ENCODE data around the gene ENKUR. TPM values are rescaled to one million over a fixed set of nuclear protein-coding genes. Genes with fewer than 3 reads are reported as not detected.

ENKUR gene
- total RNA-seq, 1 donor, result not detected

DNA sequence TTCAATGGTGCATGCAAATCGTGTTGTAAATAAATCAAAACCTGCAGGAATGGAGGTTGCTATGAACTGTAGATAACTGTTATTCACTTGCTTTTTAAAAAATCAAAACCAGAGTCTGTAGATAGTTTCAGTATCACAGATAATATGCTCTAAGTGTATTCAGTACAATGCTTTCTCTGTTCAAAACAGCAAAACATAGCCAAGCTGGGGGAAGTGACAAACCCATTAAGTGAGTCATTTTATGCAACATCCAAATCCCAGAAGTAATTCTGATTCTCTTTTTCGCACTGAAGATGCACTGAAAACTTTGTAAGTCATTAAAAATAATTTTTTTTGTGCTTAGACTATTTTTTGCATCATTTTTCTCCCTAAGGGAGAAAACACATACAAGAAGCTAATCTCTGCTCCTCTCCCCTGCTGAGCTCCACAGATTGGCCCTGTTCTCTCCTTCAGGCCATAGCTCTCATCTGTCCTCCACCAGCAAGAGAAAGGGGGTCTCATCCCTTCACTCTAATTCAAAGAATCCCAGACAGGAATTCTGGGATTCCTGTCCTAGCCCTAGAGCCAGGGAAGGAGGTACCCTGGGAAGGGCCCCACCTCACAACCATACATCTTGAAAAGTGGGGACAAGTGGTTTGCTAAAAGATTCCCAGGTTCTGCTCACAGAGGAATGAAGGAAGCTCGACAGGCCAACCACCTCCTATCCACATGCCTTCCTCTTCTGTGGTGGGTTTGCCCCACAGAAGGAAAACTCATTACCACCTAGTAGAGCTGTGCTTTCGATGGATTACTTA, 68.5 kb downstream of the ENKUR start:
- DNase-seq (ENCODE audit: insufficient read length, low spot score, missing footprints), result no peak
- no peak overlapping the region for H3K4me2 ChIP-seq (ENCODE audit: insufficient read depth, low read length)
- TF ChIP-seq, protein P1, sequence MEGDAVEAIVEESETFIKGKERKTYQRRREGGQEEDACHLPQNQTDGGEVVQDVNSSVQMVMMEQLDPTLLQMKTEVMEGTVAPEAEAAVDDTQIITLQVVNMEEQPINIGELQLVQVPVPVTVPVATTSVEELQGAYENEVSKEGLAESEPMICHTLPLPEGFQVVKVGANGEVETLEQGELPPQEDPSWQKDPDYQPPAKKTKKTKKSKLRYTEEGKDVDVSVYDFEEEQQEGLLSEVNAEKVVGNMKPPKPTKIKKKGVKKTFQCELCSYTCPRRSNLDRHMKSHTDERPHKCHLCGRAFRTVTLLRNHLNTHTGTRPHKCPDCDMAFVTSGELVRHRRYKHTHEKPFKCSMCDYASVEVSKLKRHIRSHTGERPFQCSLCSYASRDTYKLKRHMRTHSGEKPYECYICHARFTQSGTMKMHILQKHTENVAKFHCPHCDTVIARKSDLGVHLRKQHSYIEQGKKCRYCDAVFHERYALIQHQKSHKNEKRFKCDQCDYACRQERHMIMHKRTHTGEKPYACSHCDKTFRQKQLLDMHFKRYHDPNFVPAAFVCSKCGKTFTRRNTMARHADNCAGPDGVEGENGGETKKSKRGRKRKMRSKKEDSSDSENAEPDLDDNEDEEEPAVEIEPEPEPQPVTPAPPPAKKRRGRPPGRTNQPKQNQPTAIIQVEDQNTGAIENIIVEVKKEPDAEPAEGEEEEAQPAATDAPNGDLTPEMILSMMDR (IDR thresholded peaks at IDR 0.05; ENCODE audit: extremely low read depth, low read depth, low read length), result no peak
- H3K79me2 ChIP-seq (ENCODE audit: insufficient read depth, low read length), result no peaks in the 10 kb centered on the region
- H2AFZ ChIP-seq (ENCODE audit: low read length), result no peak overlapping the region
- no peaks in the 10 kb centered on the region for H3K27me3 ChIP-seq (ENCODE audit: insufficient read depth, low read length)
- no peak overlapping the region for H3K4me3 ChIP-seq (ENCODE audit: insufficient read depth, low read length)
- peaks cover 33% of the 10 kb centered on the region for H3K4me1 ChIP-seq (ENCODE audit: insufficient read depth, low read length)
- no peak overlapping the region for H3K27ac ChIP-seq (ENCODE audit: low read depth, low read length)
- H4K20me1 ChIP-seq (ENCODE audit: insufficient read depth, low read length), result no peaks in the 10 kb centered on the region
- no peaks in the 10 kb centered on the region for H3K9me3 ChIP-seq (ENCODE audit: low read depth, low read length)
- H3K36me3 ChIP-seq (ENCODE audit: insufficient read depth, low read length), result no peaks in the 10 kb centered on the region

GRCh38 chr10:24944512-24945255, 71.3 kb downstream of the ENKUR start:
- Histone ChIP-seq H3K4me1 (ENCODE audit: insufficient read depth, low read length) (peaks cover 20% of the 10 kb centered on the region), H3K27ac (ENCODE audit: low read depth, low read length) (no peak overlapping the region), H3K4me2 (ENCODE audit: insufficient read depth, low read length) (peak overlapping the region; percentile 11), H3K4me3 (ENCODE audit: insufficient read depth, low read length) (no peak overlapping the region), H3K9me3 (ENCODE audit: low read depth, low read length) (no peaks in the 10 kb centered on the region), H3K79me2 (ENCODE audit: insufficient read depth, low read length) (no peaks in the 10 kb centered on the region), H4K20me1 (ENCODE audit: insufficient read depth, low read length) (no peaks in the 10 kb centered on the region), H2AFZ (ENCODE audit: low read length) (no peak overlapping the region), H3K27me3 (ENCODE audit: insufficient read depth, low read length) (no peaks in the 10 kb centered on the region), H3K36me3 (ENCODE audit: insufficient read depth, low read length) (no peaks in the 10 kb centered on the region)
- peak; percentile 70 for DNase-seq (ENCODE audit: insufficient read length, low spot score, missing footprints)
- TF ChIP-seq, protein P1 (IDR thresholded peaks at IDR 0.05; ENCODE audit: extremely low read depth, low read depth, low read length), result peak; percentile 32

DNA sequence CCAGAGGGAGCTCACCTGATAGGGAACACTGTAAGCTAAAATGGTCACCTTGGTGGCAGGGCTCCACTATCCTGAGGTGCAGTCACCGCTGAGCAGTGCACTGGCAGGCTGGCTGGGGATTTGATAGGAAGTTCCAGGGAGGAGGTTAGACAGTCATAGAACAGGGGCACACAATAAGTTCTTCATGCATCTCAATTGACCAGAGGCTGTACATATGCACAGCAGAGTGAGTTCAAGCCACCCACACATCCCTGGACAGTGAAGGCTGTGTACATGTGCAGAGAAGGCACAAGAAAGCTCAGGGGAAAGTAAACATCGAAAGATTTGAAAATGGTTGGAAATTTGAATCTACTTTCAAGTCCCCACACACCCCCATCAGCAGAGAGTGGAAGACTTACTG, 77.4 kb downstream of the ENKUR start:
- H3K27ac ChIP-seq (ENCODE audit: low read depth, low read length), result no peak overlapping the region
- DNase-seq (ENCODE audit: insufficient read length, low spot score, missing footprints), result no peak
- H3K4me2 ChIP-seq (ENCODE audit: insufficient read depth, low read length), result no peak overlapping the region

More for the DNA sequence above, 77.4 kb downstream of the ENKUR start:
- no peaks in the 10 kb centered on the region for H3K36me3 ChIP-seq (ENCODE audit: insufficient read depth, low read length)
- TF ChIP-seq, protein P1 (IDR thresholded peaks at IDR 0.05; ENCODE audit: extremely low read depth, low read depth, low read length), result no peak
- no peak overlapping the region for H2AFZ ChIP-seq (ENCODE audit: low read length)
- H3K27me3 ChIP-seq (ENCODE audit: insufficient read depth, low read length), result no peaks in the 10 kb centered on the region
- H3K9me3 ChIP-seq (ENCODE audit: low read depth, low read length), result no peaks in the 10 kb centered on the region
- H3K4me1 ChIP-seq (ENCODE audit: insufficient read depth, low read length), result no peaks in the 10 kb centered on the region
- H3K79me2 ChIP-seq (ENCODE audit: insufficient read depth, low read length), result no peaks in the 10 kb centered on the region
- H3K4me3 ChIP-seq (ENCODE audit: insufficient read depth, low read length), result no peak overlapping the region
- no peaks in the 10 kb centered on the region for H4K20me1 ChIP-seq (ENCODE audit: insufficient read depth, low read length)
